Skin of body (tissue), 2 donors: Measurements from ENCODE around the gene LDHA. TPM values are rescaled to one million over a fixed set of nuclear protein-coding genes. Genes with fewer than 3 reads are reported as not detected.

Source experiments
- DNase-seq: peaks from one replicate; lab custom pipeline; 2025; lab: John Stamatoyannopoulos, UW
- total RNA-seq: library from RNA; depleted of rRNA; stranded (reverse); fragments of >200 nt; gene quantifications from one replicate; pipeline ENCODE4 v1.2.3, GENCODE V29; 2014

Gene LDHA
- total RNA-seq, result 321 TPM

GRCh38 chr11:18394275-18394927, at the start of gene LDHA:
TSS of gene LDHA (plus strand) at chr11:18394563. CDS start at chr11:18396843, 2,280 bp downstream.
- DNase-seq, result peak; percentile 90

- DNase-seq, result peak; percentile 48
Observed at GRCh38 chr11:18347471-18348125, 46.8 kb upstream of the LDHA start.

GRCh38 chr11:18352581-18352980, 41.8 kb upstream of the LDHA start:
- no peak for DNase-seq

- no peak for DNase-seq
Observed at GRCh38 chr11:18358646-18359045, 35.7 kb upstream of the LDHA start.

- DNase-seq, result no peak
Observed at GRCh38 chr11:18361154-18361553, 33.2 kb upstream of the LDHA start.

- DNase-seq, result no peak
Observed at GRCh38 chr11:18364495-18365073, 29.8 kb upstream of the LDHA start.

- no peak for DNase-seq
Observed at GRCh38 chr11:18365741-18366140, 28.6 kb upstream of the LDHA start.

GRCh38 chr11:18366286-18366685, 28.1 kb upstream of the LDHA start:
- no peak for DNase-seq

- no peak for DNase-seq
Observed at GRCh38 chr11:18367431-18367830, 26.9 kb upstream of the LDHA start.

GRCh38 chr11:18368221-18368620, 26.1 kb upstream of the LDHA start:
- DNase-seq, result no peak

- DNase-seq, result no peak
Observed at GRCh38 chr11:18369398-18369797, 25.0 kb upstream of the LDHA start.

GRCh38 chr11:18371279-18371678, 23.1 kb upstream of the LDHA start:
- no peak for DNase-seq

- no peak for DNase-seq
Observed at GRCh38 chr11:18372201-18372600, 22.2 kb upstream of the LDHA start.

GRCh38 chr11:18374956-18375355, 19.4 kb upstream of the LDHA start:
- no peak for DNase-seq

GRCh38 chr11:18375941-18376340, 18.4 kb upstream of the LDHA start:
- no peak for DNase-seq

- DNase-seq, result no peak
Observed at GRCh38 chr11:18379201-18379600, 15.2 kb upstream of the LDHA start.

GRCh38 chr11:18383388-18384156, 10.8 kb upstream of the LDHA start:
- peak; percentile 81 for DNase-seq

GRCh38 chr11:18384157-18384641, 10.2 kb upstream of the LDHA start:
- peak; percentile 42 for DNase-seq

- DNase-seq, result no peak
Observed at GRCh38 chr11:18390088-18390487, 4.3 kb upstream of the LDHA start.

GRCh38 chr11:18392434-18393321, 1.7 kb upstream of the LDHA start:
- no peak for DNase-seq
